ENCODE measurements around the gene TPRG1.

Gene TPRG1

DNA sequence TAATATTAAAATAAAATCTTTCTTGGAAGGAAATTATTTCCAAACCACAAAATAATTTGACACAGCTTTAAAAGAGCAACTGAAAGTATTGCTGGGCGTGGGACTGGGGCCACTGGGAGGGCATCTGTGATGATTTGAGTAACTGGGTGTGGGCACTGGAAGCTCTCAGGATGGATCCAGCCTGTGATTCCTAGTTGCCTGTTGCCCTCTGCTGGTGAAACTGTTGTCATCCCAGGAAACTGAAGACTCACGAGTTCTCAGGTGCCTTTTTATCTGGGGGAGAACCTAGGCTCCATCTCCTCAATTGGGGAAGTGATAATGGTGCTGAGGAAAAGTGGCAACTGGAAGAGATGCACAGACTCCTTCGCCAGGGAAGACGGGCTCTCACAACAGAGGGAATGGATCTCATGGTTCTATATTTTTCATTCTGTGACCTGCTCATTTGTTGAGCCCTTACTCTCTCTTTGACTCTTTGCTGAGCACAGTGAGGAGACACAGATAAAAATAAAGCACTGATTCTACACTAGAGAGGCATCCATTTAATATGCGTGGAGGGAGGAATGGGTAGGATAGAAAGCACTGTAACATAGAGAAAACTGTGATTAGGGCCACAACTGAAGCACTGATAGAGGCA lies 61.6 kb downstream of the TPRG1 start:
- no peak for DNase-seq

DNA sequence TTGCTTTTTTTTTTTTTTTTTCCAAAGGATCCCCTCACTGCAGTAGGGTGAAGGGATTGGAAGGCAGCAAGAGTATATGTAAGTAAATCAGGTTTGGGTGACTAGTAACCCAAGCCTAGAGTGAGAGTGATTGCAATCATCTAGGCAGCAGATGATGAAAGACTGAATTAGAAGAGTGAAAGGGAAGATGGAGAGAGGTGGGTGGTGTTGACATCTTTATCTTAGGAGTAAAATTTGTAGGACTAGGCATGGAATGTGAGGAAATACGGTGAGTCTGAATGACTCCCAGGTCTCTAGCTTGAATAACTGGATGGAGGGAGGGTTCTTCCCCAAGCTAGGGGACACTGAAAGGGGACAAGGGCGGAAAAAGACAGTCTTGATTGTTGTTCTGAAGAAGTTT lies 63.4 kb downstream of the TPRG1 start:
- DNase-seq: no peak

- no peak for DNase-seq
Measured at GRCh38 chr3:189236352-189236751, 64.6 kb downstream of the TPRG1 start.

GRCh38 chr3:189237526-189237925 lies 65.8 kb downstream of the TPRG1 start:
- no peak for DNase-seq

GRCh38 chr3:189238071-189238470 lies 66.3 kb downstream of the TPRG1 start:
- no peak for DNase-seq

DNA sequence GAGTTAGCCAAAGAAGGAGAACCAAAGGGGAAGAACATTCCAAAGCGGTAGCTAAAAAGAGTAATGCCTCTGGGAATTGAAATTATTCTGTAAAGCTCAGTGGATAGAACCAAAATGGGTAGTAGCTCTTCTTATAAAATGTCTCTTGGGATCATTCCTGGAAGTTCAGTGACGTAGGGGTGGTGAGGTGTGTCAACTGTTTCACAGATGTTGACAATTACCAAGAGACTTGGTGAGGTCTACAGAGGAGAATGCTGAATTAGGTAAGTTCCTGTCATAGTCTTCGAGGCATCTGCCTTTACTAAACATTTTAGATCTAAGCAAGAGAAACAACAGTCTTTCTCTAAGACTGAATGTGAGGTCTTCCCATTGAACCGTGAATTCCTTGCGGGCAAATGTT lies 67.8 kb downstream of the TPRG1 start:
- no peak for DNase-seq

GRCh38 chr3:189249987-189250386 lies 78.2 kb downstream of the TPRG1 start:
- no peak for DNase-seq

DNA sequence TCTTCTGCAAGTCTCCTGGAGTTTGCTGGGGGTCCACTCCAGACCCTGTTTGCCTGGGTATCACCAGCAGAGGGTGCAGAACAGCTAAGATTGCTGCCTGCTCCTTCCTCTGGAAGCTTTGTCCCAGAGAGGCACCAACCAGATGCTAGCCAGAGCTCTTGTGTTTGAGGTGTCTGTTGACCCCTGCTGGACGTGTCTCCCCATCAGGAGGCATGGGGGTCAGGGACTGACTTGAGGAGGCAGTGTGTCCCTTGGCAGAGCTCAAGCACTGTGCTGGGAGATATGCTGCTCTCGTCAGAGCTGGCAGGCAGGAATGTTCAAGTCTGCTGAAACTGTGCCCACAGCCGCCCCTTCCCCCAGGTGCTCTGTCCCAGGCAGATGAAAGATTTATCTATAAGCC lies 86.5 kb downstream of the TPRG1 start:
- DNase-seq: no peak

DNA sequence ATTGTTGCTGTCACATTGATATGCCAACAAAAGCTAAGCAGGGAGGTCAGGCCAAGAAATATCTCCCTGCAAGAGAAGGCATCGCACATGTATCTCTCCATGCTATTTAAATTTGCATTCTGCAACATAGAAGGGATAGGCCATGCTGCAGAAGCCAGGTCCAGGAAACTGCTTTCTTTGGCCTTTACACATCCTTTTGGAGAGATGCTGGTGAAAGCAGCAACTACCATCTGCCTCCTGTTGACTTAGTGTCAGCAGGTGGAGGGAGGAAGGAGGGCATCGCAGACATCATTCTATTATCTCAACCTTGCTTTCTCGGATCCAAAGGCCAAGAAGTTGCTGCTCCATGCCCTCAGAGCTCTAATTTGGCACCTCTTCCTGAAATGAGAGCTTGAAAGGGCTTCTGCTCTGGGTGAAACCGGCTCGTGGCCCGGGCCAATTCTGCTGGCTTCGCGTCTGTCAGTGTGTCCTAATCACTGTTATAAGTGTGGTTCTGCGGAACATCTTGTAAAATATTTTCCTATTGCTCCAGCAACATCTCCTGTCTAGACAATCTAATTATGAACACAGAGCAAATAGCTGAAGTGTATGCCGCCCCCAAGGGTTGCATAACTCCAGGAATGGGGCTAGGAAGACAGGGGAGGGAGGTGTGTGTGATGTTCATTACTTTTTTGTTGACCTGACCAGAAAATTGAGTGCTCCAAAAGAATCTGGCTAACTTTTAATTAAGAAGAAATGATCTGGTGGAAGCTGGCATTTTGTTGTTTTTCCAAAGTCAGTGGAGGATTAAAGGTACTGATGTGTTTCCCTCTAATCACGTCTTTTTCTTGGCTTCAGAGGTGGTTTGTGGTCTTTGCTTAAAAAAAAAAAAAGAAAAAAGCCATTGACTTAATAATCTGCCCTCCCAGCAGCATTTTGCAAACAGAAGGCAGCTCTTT lies 89.1 kb downstream of the TPRG1 start:
- DNase-seq: no peak

DNA sequence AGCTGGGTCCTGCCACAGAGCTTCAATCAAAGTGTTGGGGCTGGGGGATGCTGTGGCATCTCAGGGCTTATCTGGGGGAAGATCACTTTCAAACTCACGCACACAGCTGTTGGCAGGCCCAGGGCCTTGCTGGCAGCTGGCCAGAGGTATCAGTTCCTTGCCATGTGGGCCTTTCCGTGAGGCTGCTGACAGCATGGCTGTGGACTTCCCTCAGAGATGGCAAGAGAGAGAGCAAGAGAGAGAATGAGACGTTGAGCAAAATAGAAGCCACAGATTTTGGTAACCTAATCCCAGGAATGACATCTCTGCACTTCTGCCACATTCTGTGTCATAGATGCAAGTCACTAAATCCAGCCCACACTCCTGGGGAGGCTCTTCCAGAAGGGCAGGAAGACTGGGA lies 91.0 kb downstream of the TPRG1 start:
- no peak for DNase-seq

DNA sequence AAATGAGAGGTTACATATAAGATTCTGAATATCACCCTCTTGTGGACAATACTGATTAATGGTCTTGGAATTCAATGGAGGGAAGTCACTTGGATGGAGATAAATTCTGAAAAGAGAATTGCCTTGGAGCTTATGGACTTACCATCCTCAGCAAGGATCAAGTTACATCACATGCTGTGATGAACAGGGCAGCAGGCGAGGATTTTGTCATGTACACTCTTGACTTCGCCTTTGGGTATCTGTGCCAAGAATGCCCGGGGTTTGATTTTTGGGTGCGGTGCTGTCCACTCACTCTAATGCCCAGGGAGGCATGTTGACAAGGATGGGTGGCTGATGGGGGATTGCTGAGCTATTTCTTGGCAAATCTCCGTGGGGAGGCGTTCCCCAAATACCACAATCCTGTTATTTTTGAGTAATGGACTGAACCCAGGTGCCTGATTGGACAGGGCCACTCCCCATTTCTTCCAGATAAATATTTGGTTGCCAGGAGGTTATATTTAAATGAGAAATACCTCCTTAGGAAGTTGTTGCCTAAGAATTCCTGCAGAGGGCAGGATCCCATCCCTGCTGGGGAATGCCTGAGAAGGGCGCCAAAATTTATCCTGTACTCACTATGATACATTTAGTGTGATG lies 96.3 kb downstream of the TPRG1 start:
- DNase-seq: no peak

GRCh38 chr3:189269365-189269764 lies 97.6 kb downstream of the TPRG1 start:
- no peak for DNase-seq

DNA sequence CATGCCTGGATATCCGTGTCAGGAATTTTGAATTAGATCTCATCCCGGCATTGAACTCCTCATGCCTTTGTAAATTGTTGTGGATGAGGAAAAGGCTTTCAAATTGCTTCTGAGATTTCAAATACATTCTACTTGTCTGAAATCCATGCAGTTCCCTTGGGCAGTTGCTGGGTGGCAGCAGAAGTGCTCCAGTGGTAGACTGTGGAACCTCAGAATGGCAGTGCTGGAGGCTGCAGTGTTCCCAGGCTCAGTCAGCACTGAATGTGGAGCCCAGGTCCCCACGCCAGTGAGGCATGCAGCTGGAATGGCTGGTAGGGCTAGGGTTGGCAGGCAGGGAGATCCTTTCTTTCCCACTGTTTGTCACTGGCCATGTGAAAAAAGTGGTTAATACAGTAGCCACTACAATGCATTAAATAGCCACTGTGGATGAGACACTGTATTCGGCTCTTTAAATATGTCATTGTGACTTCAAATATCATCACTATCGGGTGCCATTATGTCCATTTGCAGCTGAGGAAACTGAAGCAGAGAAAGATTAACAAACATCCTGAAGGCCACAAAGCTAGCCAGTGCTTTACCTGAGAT lies 98.6 kb downstream of the TPRG1 start:
- peak; percentile 2 for DNase-seq

GRCh38 chr3:189272500-189273119 lies 100.8 kb downstream of the TPRG1 start:
- DNase-seq: no peak

DNA sequence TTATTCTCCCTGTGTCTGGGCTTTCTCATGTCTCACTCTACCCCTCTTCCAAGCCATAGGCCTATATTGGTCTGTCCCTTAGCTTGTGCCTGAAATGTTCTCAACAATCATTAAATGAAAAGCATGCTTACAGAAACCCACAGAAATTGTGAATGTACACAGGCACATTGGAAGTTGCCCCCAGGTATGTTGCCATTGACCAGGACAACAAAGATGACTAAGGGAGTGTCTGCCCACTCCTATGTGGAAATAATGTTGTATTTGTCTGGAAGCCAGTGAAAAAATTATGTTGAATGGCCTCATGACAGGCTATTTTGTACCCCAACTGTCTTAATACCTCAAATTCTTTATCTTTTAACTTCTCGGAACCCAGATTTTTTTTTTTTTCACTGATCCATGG lies 102.0 kb downstream of the TPRG1 start:
- DNase-seq: no peak

DNA sequence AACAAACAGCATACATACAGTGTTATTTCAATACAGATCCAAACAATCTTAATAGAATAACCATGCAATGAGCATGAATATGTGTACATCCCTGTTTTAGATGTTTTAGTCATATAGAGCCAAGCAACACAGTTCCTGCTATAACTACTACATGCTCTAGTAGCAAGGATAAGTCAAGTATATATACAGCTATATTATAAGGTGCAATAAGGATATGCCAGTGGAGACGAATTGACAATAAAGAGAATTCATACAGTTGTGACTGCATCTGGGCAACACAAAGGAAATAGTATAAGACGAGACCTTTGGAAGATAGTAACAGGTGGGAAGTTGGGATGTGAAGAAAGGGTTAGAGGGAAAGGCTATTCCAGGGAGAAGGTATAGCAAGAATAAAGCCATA lies 103.4 kb downstream of the TPRG1 start:
- DNase-seq: no peak

- DNase-seq: no peak
Measured at GRCh38 chr3:189275852-189276251, 104.1 kb downstream of the TPRG1 start.

- no peak for DNase-seq
Measured at GRCh38 chr3:189276444-189277219, 104.9 kb downstream of the TPRG1 start.

GRCh38 chr3:189277711-189278110 lies 105.9 kb downstream of the TPRG1 start:
- DNase-seq: no peak

GRCh38 chr3:189278221-189278620 lies 106.5 kb downstream of the TPRG1 start:
- DNase-seq: no peak

DNA sequence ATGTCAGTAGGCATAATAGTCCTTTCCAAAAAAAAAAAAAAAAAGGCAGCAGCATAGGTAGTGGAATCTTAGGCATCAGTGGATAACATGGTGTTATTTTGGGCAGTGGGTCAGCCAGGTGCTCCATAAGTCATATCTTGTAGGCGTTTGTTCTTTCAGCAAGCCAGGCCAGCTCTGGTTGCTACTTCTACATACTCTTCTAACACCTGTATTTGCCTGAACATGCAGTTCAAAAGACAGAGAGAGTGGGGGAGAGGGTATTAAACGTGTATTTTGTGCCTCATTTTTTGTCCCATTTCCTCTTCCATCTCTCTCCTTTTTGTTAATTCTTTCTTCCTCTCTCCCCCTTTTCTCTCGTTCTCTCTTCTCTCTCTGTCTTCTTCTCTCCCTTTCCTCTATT lies 110.4 kb downstream of the TPRG1 start:
- no peak for DNase-seq

DNA sequence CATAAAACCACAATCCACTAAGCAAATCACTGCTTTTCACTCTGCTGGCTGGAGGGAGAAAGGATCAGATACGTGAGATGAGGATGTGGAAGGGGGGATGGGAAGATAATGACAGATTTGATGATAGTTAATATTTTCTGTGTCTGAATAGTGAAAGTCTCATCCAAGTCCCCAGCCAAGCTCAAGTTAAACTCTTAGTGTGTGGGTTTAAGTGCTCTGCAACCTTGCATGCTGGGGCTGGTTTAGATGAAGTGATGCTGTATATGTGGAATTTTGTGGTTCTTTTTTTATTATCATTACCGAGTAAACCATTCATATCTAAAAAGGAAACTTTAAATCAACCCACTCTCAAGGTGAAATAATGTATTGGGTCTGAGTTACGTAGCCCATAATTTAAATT lies 111.0 kb downstream of the TPRG1 start:
- DNase-seq: no peak
